GM23338 (cell line): ENCODE measurements around the gene DPEP3. TPM values are rescaled to one million over a fixed set of nuclear protein-coding genes. Genes with fewer than 3 reads are reported as not detected.

Experiments
- ATAC-seq: fragments of 200-7000 bp; cut with Tn5 transposase; 3 replicates; pipeline ENCODE4 v1.9.1; 2020
- DNase-seq: peaks from one replicate; pipeline ENCODE4 v3.0.0-alpha.2; 2015; ENCODE audit warnings: low spot score
- H2AFZ ChIP-seq: fragments of 200-600 bp; sonication (generic); 2 replicates; pipeline ENCODE4 v1.8.0; 2016; ENCODE audit warnings: antibody characterized with exemption, mild to moderate bottlenecking, moderate library complexity
- H3F3A ChIP-seq: fragments of 200-600 bp; sonication (generic); replicated peaks from 2 replicates; pipeline ENCODE4 v1.8.0; 2017; ENCODE audit warnings: antibody characterized with exemption, mixed run types, low read depth
- H3K27ac ChIP-seq: fragments of 200-600 bp; sonication (generic); 2 replicates; pipeline ENCODE4 v1.6.1; 2016; ENCODE audit warnings: low read depth
- H3K27me3 ChIP-seq: fragments of 200-600 bp; sonication (generic); 2 replicates; pipeline ENCODE4 v1.8.0; 2016; ENCODE audit warnings: mild to moderate bottlenecking, mixed run types, moderate library complexity; ENCODE audit not compliant: insufficient read depth
- H3K36me3 ChIP-seq: fragments of 200-600 bp; sonication (generic); 2 replicates; pipeline ENCODE4 v1.8.0; 2016; ENCODE audit warnings: mild to moderate bottlenecking; ENCODE audit not compliant: insufficient read depth
- H3K4me1 ChIP-seq: fragments of 200-600 bp; sonication (generic); 2 replicates; pipeline ENCODE4 v1.8.0; 2016; ENCODE audit warnings: mild to moderate bottlenecking, moderate library complexity; ENCODE audit not compliant: insufficient read depth
- H3K4me2 ChIP-seq: fragments of 200-600 bp; sonication (generic); 2 replicates; pipeline ENCODE4 v1.7.1; 2017; ENCODE audit warnings: mixed run types
- H3K4me3 ChIP-seq: fragments of 200-600 bp; sonication (generic); 2 replicates; pipeline ENCODE4 v1.6.1; 2016; ENCODE audit warnings: mixed run types
- H3K79me2 ChIP-seq: fragments of 200-600 bp; sonication (generic); replicated peaks from 2 replicates; pipeline ENCODE4 v1.8.0; 2017; ENCODE audit warnings: mild to moderate bottlenecking; ENCODE audit not compliant: insufficient read depth
- H3K9me2 ChIP-seq: fragments of 200-600 bp; sonication (generic); 2 replicates; pipeline ENCODE4 v1.8.0; 2017; ENCODE audit not compliant: insufficient read depth
- H4K20me1 ChIP-seq: fragments of 200-600 bp; sonication (generic); replicated peaks from 2 replicates; pipeline ENCODE4 v1.8.0; 2017; ENCODE audit warnings: mild to moderate bottlenecking; ENCODE audit not compliant: insufficient read depth
- H3K27ac Mint-ChIP-seq: 2 replicates; pipeline ENCODE4 v1.8.0; 2020; ENCODE audit warnings: inconsistent platforms, mild to moderate bottlenecking, moderate library complexity, mixed read lengths
- H3K27me3 Mint-ChIP-seq: 3 replicates; pipeline ENCODE4 v1.8.0; 2022; ENCODE audit warnings: low read depth, mild to moderate bottlenecking, moderate library complexity, mixed read lengths, inconsistent platforms; ENCODE audit not compliant: insufficient read depth, poor library complexity
- H3K36me3 Mint-ChIP-seq: 3 replicates; pipeline ENCODE4 v1.8.0; 2021; ENCODE audit warnings: low read depth, mild to moderate bottlenecking, inconsistent platforms, moderate library complexity, mixed read lengths
- H3K4me1 Mint-ChIP-seq: 3 replicates; pipeline ENCODE4 v1.8.0; 2020; ENCODE audit warnings: mild to moderate bottlenecking, inconsistent platforms, mixed read lengths
- H3K4me3 Mint-ChIP-seq: 3 replicates; pipeline ENCODE4 v1.8.0; 2021; ENCODE audit warnings: moderate library complexity, mild to moderate bottlenecking, inconsistent platforms, mixed read lengths
- H3K9me3 Mint-ChIP-seq: 3 replicates; pipeline ENCODE4 v1.8.0; 2020; ENCODE audit warnings: moderate library complexity, mild to moderate bottlenecking, inconsistent platforms, mixed read lengths
- CREB1 ChIP-seq: fragments of 250-450 bp; sonication (Bioruptor Pico); IDR thresholded peaks from 2 replicates; pipeline ENCODE4 v1.5.0; 2020; ENCODE audit warnings: low read depth, mild to moderate bottlenecking, moderate library complexity
- EZH2 ChIP-seq: fragments of 200-600 bp; sonication (generic); IDR thresholded peaks from one replicate; pipeline ENCODE4 v1.8.0; 2017; ENCODE audit warnings: antibody characterized with exemption, mild to moderate bottlenecking, low read depth; ENCODE audit not compliant: unreplicated experiment
- EZH2phosphoT487 ChIP-seq: fragments of 200-600 bp; sonication (generic); IDR thresholded peaks from one replicate; pipeline ENCODE4 v1.8.1; 2018; ENCODE audit warnings: antibody characterized with exemption; ENCODE audit not compliant: unreplicated experiment
- JUNB ChIP-seq: IDR thresholded peaks from one replicate; pipeline ENCODE4 v1.6.1; 2016; ENCODE audit warnings: antibody characterized with exemption; ENCODE audit not compliant: unreplicated experiment
- NANOG ChIP-seq: IDR thresholded peaks from 2 replicates; pipeline ENCODE4 v1.6.1; 2016; ENCODE audit warnings: antibody characterized with exemption, borderline replicate concordance
- POLR2AphosphoS5 ChIP-seq: IDR thresholded peaks from 2 replicates; pipeline ENCODE4 v1.6.1; 2016; ENCODE audit warnings: antibody characterized with exemption, low read depth
- REST ChIP-seq: IDR thresholded peaks from one replicate; pipeline ENCODE4 v1.6.1; 2018; ENCODE audit warnings: antibody characterized with exemption; ENCODE audit not compliant: unreplicated experiment
- STAT1 ChIP-seq: IDR thresholded peaks from one replicate; pipeline ENCODE4 v1.6.1; 2016; ENCODE audit warnings: antibody characterized with exemption; ENCODE audit not compliant: unreplicated experiment
- ZNF114 ChIP-seq: fragments of 250-450 bp; sonication (Bioruptor Pico); IDR thresholded peaks from 2 replicates; pipeline ENCODE4 v1.5.0; 2020; ENCODE audit warnings: mild to moderate bottlenecking, moderate library complexity
- ZNF331 ChIP-seq: fragments of 250-450 bp; sonication (Bioruptor Pico); IDR thresholded peaks from 2 replicates; pipeline ENCODE4 v1.5.0; 2020; ENCODE audit warnings: low read depth, mild to moderate bottlenecking, moderate library complexity
- ZNF462 ChIP-seq: fragments of 250-450 bp; sonication (Bioruptor Pico); IDR thresholded peaks from 2 replicates; pipeline ENCODE4 v1.5.0; 2020; ENCODE audit warnings: mild to moderate bottlenecking, moderate library complexity
- polyA plus RNA-seq: library from polyadenylated mRNA; unstranded; fragments of >200 nt; fragmentation: Nextera tagmentation; extraction: Ambion mirVana; gene quantifications from 2 replicates; pipeline ENCODE4 v1.2.1, GENCODE V29; 2016
- total RNA-seq: library from RNA; depleted of rRNA; stranded (reverse); fragments of >200 nt; shearing (Covaris generic); gene quantifications from 2 replicates; pipeline ENCODE4 v1.2.3, GENCODE V29; 2014
- TF ChIP-seq, protein P1 (sequence below): IDR thresholded peaks from 2 replicates; pipeline ENCODE4 v1.6.1; 2016; ENCODE audit warnings: antibody characterized with exemption
- TF ChIP-seq, protein P2 (sequence below), 2 experiments: fragments of 200-600 bp in 1 of 2; sonication (generic) in 1 of 2; conservative IDR thresholded peaks; 2 replicates each; pipeline versions ENCODE4 v1.5.1 to v1.6.1; 2016 to 2017; ENCODE audit warnings: antibody characterized with exemption in 2 of 2, low read depth in 2 of 2, mild to moderate bottlenecking in 2 of 2, moderate library complexity in 1 of 2

Gene DPEP3
- total and polyA plus RNA-seq, 2 experiments from 2014 or later: 8.8 to 18.4 TPM

- no peaks in the 10 kb centered on the region for H4K20me1 ChIP-seq
- no peaks in the 10 kb centered on the region for H3K79me2 ChIP-seq
- no peaks in the 10 kb centered on the region for H3K27me3 ChIP-seq
- no peaks in the 10 kb centered on the region for H3K4me1 ChIP-seq
- no peak overlapping the region for H3K27ac Mint-ChIP-seq
- no peak overlapping the region for H3K4me2 ChIP-seq
- no peak overlapping the region for H3K4me3 Mint-ChIP-seq
- H3K27me3 Mint-ChIP-seq: peaks cover 18% of the 10 kb centered on the region
- DNase-seq (no peak), ATAC-seq (no peak)
- H3F3A ChIP-seq: no peaks in the 10 kb centered on the region
- no peak overlapping the region for H2AFZ ChIP-seq
- H3K36me3 ChIP-seq: no peaks in the 10 kb centered on the region
- H3K4me1 Mint-ChIP-seq: peaks cover 8% of the 10 kb centered on the region; the same call in 1 of the 3 replicates
- no peak overlapping the region for H3K27ac ChIP-seq
- TF ChIP-seq REST (no peak), ZNF114 (CRISPR knock-in tag) (no peak), CREB1 (CRISPR knock-in tag) (no peak), ZNF462 (no peak), STAT1 (no peak), EZH2 (no peak), EZH2phosphoT487 (no peak), POLR2AphosphoS5 (no peak), JUNB (no peak), NANOG (no peak), ZNF331 (CRISPR knock-in tag) (no peak)
- TF ChIP-seq, protein P1, sequence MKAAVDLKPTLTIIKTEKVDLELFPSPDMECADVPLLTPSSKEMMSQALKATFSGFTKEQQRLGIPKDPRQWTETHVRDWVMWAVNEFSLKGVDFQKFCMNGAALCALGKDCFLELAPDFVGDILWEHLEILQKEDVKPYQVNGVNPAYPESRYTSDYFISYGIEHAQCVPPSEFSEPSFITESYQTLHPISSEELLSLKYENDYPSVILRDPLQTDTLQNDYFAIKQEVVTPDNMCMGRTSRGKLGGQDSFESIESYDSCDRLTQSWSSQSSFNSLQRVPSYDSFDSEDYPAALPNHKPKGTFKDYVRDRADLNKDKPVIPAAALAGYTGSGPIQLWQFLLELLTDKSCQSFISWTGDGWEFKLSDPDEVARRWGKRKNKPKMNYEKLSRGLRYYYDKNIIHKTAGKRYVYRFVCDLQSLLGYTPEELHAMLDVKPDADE: no peak
- TF ChIP-seq, protein P2, sequence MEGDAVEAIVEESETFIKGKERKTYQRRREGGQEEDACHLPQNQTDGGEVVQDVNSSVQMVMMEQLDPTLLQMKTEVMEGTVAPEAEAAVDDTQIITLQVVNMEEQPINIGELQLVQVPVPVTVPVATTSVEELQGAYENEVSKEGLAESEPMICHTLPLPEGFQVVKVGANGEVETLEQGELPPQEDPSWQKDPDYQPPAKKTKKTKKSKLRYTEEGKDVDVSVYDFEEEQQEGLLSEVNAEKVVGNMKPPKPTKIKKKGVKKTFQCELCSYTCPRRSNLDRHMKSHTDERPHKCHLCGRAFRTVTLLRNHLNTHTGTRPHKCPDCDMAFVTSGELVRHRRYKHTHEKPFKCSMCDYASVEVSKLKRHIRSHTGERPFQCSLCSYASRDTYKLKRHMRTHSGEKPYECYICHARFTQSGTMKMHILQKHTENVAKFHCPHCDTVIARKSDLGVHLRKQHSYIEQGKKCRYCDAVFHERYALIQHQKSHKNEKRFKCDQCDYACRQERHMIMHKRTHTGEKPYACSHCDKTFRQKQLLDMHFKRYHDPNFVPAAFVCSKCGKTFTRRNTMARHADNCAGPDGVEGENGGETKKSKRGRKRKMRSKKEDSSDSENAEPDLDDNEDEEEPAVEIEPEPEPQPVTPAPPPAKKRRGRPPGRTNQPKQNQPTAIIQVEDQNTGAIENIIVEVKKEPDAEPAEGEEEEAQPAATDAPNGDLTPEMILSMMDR (conservative IDR thresholded peaks at IDR 0.05; ENCODE audit: low read depth in 2 of 2): no peak
- H3K9me2 ChIP-seq: peaks cover 3% of the 10 kb centered on the region; the same call in 1 of the 2 replicates
- peaks cover 11% of the 10 kb centered on the region for H3K9me3 Mint-ChIP-seq
- no peaks in the 10 kb centered on the region for H3K36me3 Mint-ChIP-seq
- no peak overlapping the region for H3K4me3 ChIP-seq
Observed at GRCh38 chr16:67986949-67987348, 6.7 kb upstream of the DPEP3 start.
